Fibroblast of the aortic adventitia (primary cell): ENCODE results near the gene FNIP2. TPM values are rescaled to one million over a fixed set of nuclear protein-coding genes. Genes with fewer than 3 reads are reported as not detected.
"Not testable (repeated sequence)": the region's sequence is repeated elsewhere in the genome, so short reads cannot be mapped to it uniquely, and the experiment has no call there.

ENCODE experiments used
- DNase-seq: peaks from one replicate; pipeline ENCODE4 v3.0.0-alpha.2; 2010; ENCODE audit warnings: low read depth
- H3K4me3 ChIP-seq: 2 replicates; pipeline ENCODE4 v1.5.1; 2011; ENCODE audit warnings: low read depth, mild to moderate bottlenecking, control low read depth, low read length, moderate library complexity
- CTCF ChIP-seq: IDR thresholded peaks from 2 replicates; pipeline ENCODE4 v1.5.1; 2011; ENCODE audit warnings: mild to moderate bottlenecking, low read length, control low read depth, inconsistent platforms; ENCODE audit not compliant: insufficient read depth
- total RNA-seq: library from RNA; depleted of rRNA; stranded (reverse); fragments of >200 nt; gene quantifications from 2 replicates; pipeline ENCODE4 v1.2.3, GENCODE V29; 2012; ENCODE audit warnings: low replicate concordance

FNIP2 gene
- total RNA-seq, 1 donor, result 34.3 TPM

GRCh38 chr4:158914218-158914617 lies 145.4 kb downstream of the FNIP2 start:
- H3K4me3 ChIP-seq, result no peak overlapping the region
- peak; percentile 83 for DNase-seq
- no peak for TF ChIP-seq CTCF

GRCh38 chr4:158915683-158916241 lies 146.9 kb downstream of the FNIP2 start:
- H3K4me3 ChIP-seq, result no peak overlapping the region
- TF ChIP-seq CTCF, result no peak
- DNase-seq, result peak; percentile 48

GRCh38 chr4:158920452-158920996 lies 151.7 kb downstream of the FNIP2 start:
- not testable (repeated sequence) for H3K4me3 ChIP-seq, DNase-seq

GRCh38 chr4:158927774-158928173 lies 158.9 kb downstream of the FNIP2 start:
- not testable (repeated sequence) for H3K4me3 ChIP-seq, DNase-seq

GRCh38 chr4:158929939-158930638 lies 161.3 kb downstream of the FNIP2 start:
- no peak for TF ChIP-seq CTCF
- H3K4me3 ChIP-seq, result no peak overlapping the region
- peak; percentile 21 for DNase-seq

- no peak for TF ChIP-seq CTCF
Measured at GRCh38 chr4:158930639-158930972, 161.8 kb downstream of the FNIP2 start.

GRCh38 chr4:158933236-158933635 lies 164.4 kb downstream of the FNIP2 start:
- TF ChIP-seq CTCF, result no peak
- DNase-seq, result no peak
- H3K4me3 ChIP-seq, result no peak overlapping the region

More at GRCh38 chr4:158930639-158930972, 161.8 kb downstream of the FNIP2 start:
- DNase-seq, result peak; percentile 24
- no peak overlapping the region for H3K4me3 ChIP-seq
